ENCODE data around the gene APLN.

DNA sequence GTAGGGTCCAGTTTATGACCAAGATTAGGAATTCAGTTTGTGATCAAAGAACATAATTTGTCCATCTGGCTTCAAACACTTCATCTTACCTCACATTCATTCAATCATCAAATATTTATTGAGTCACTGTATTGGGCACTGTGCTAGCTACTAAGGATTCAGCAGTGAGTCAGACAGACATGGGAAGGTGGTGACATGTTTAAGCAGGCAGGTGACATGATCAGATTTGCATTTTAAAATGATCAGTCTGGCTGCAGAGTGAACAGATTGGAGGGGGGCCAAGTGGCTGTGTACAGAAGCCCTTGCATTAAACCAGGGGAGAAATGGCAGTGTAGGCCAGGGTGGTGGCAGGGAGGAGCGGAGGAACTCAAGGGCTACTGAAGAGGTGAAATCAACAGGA is 25.1 kb upstream of the APLN start:
- TF ChIP-seq EZH2 (IDR thresholded peaks at IDR 0.05; ENCODE audit: insufficient read depth, poor library complexity, severe bottlenecking) (no peak), EZH2phosphoT487 (IDR thresholded peaks at IDR 0.05; ENCODE audit: insufficient read depth, low read depth) (no peak)

Data from GM23248 (cell line).